ENCODE results near the gene TPTE. TPM values are rescaled to one million over a fixed set of nuclear protein-coding genes. Genes with fewer than 3 reads are reported as not detected.
"Not testable (repeated sequence)": the region's sequence is repeated elsewhere in the genome, so short reads cannot be mapped to it uniquely, and the experiment has no call there.

Gene TPTE
- total and polyA plus RNA-seq, 2 of the 8 experiments (the other 6 are each of a cell fraction or from before 2014, with no cell fraction given): not detected

- H4K91ac ChIP-seq (replicated peaks; ENCODE audit: insufficient read length, low read length); H3K18ac ChIP-seq (ENCODE audit: extremely low read depth, low read length); H2BK20ac ChIP-seq (ENCODE audit: low read length); H3K27me3 ChIP-seq (replicated peaks in 1 of 4; ENCODE audit: control insufficient read depth in 3 of 4, extremely low read depth in 1 of 4, insufficient read depth in 3 of 4, low read length in 3 of 4); H2AK5ac ChIP-seq (ENCODE audit: low read depth, low read length); H3K23me2 ChIP-seq (ENCODE audit: low read depth, low read length); POLR2A ChIA-PET (ENCODE audit: partially characterized antibody); H3K79me1 ChIP-seq (ENCODE audit: low read depth, low read length); H3K4me1 ChIP-seq (replicated peaks in 1 of 4; ENCODE audit: control insufficient read depth in 3 of 4, insufficient read depth in 4 of 4, low read length in 3 of 4); H2BK15ac ChIP-seq (ENCODE audit: low read length); H2BK12ac ChIP-seq (ENCODE audit: low read depth, low read length); H2BK5ac ChIP-seq (ENCODE audit: low read depth, low read length); H3K36me3 ChIP-seq (ENCODE audit: control insufficient read depth in 2 of 4, insufficient read depth in 4 of 4, low read length in 3 of 4); H4K20me1 ChIP-seq (replicated peaks in 1 of 2; ENCODE audit: control insufficient read depth in 1 of 2, insufficient read depth in 2 of 2, low read length in 2 of 2); CTCF ChIA-PET (ENCODE audit: partially characterized antibody); H3K4ac ChIP-seq (replicated peaks; ENCODE audit: insufficient read length, low read depth, low read length); H2BK120ac ChIP-seq (replicated peaks; ENCODE audit: low read depth, low read length); FAIRE-seq; H2AFZ ChIP-seq (ENCODE audit: low read length); H3K79me2 ChIP-seq (ENCODE audit: control insufficient read depth in 1 of 2, insufficient read depth in 2 of 2, low read length in 2 of 2); H3K9ac ChIP-seq (replicated peaks in 1 of 4; ENCODE audit: extremely low read depth in 1 of 4, low read depth in 3 of 4, low read length in 3 of 4); H3K4me2 ChIP-seq (ENCODE audit: insufficient read depth in 1 of 2, low read depth in 2 of 2, low read length in 2 of 2); H3K27ac ChIP-seq (ENCODE audit: low read depth, low read length); H4K8ac ChIP-seq (ENCODE audit: extremely low read depth, insufficient read depth, low read length); H3K23ac ChIP-seq (ENCODE audit: insufficient read length); DNase-seq (ENCODE audit: low read depth in 1 of 2, low spot score in 2 of 2); H3K4me3 ChIP-seq (ENCODE audit: extremely low read depth in 1 of 4, insufficient read depth in 2 of 4, low read depth in 3 of 4, low read length in 4 of 4); H4K5ac ChIP-seq (ENCODE audit: insufficient read length, low read depth, low read length); H3K14ac ChIP-seq (ENCODE audit: insufficient read length); H3K56ac ChIP-seq (replicated peaks; ENCODE audit: insufficient read length, low read depth, low read length): not testable (repeated sequence)
- H3K9me3 ChIP-seq (ENCODE audit: insufficient read depth in 2 of 2, low read depth in 1 of 2, low read length in 1 of 2): peaks cover 64 to 67% of the 10 kb centered on the region in 2 experiments
Observed at GRCh38 chr21:10639746-10640145, 118.4 kb downstream of the TPTE start.

Data from H1 (cell line).